Left lung (tissue), 10 donors: Measurements from ENCODE around the gene RAPGEF5. TPM values are rescaled to one million over a fixed set of nuclear protein-coding genes. Genes with fewer than 3 reads are reported as not detected.

Experiments
- ATAC-seq: fragments of 200-7000 bp; cut with Tn5 transposase; one replicate; pipeline ENCODE4 v1.9.1; 2020; ENCODE audit warnings: moderate library complexity
- DNase-seq, 4 donors: peaks; one replicate each; pipeline ENCODE4 v3.0.0-alpha.2; 2013 to 2020
- H3K27ac ChIP-seq, 2 donors: fragments of 200-600 bp; sonication (generic) in 1 of 2; one replicate each; pipeline versions ENCODE4 v1.5.0 to v1.8.0; 2020 to 2021
- H3K27me3 ChIP-seq, 2 donors: fragments of 200-600 bp; sonication (generic) in 1 of 2; one replicate each; pipeline versions ENCODE4 v1.5.0 to v1.8.0; 2020 to 2021
- H3K36me3 ChIP-seq, 2 donors: fragments of 200-600 bp; sonication (generic) in 1 of 2; one replicate each; pipeline versions ENCODE4 v1.5.0 to v1.8.0; 2020 to 2021
- H3K4me1 ChIP-seq, 2 donors: fragments of 200-600 bp; one replicate each; pipeline ENCODE4 v1.8.0; 2021
- H3K4me3 ChIP-seq, 2 donors: fragments of 200-600 bp; sonication (generic) in 1 of 2; one replicate each; pipeline versions ENCODE4 v1.5.0 to v1.8.0; 2020 to 2021; ENCODE audit warnings: mild to moderate bottlenecking in 1 of 2
- H3K9me3 ChIP-seq, 2 donors: fragments of 200-600 bp; sonication (generic) in 1 of 2; one replicate each; pipeline versions ENCODE4 v1.5.0 to v1.8.0; 2020 to 2021
- intact Hi-C, 2 donors: fragments of 100-400 bp; cut with DNase I; formaldehyde crosslinking; loops; one replicate each; pipeline versions ENCODE4 v1.11.2 to v1.14.2; 2022
- polyA plus RNA-seq, 6 donors: library from polyadenylated mRNA; unstranded; fragments of 120-200 nt; gene quantifications; one replicate each; pipeline ENCODE4 v1.2.1, GENCODE V29; 2013; ENCODE audit not compliant: insufficient read length in 6 of 6
- total RNA-seq, 2 donors: library from RNA; stranded (reverse); fragmentation: NEBNext Ultra II Directional; extraction: Animal tissue kit (Norgen Biotek cat#: 25700); gene quantifications; one replicate each; pipeline ENCODE4 v1.2.1, GENCODE V29; 2021
- TF ChIP-seq, protein P1 (sequence below), 2 donors: fragments of 200-600 bp; sonication (generic) in 1 of 2; IDR thresholded peaks; one replicate each; pipeline versions ENCODE4 v1.5.0 to v1.8.0; 2021; ENCODE audit warnings: antibody characterized with exemption in 2 of 2
- donor health status: DM: no; HTN: yes; CAD: no.
- donor health status: DM: no; HTN: no; CAD: no.

RAPGEF5 gene
- total and polyA plus RNA-seq, 8 donors = 44.2 to 98.7 (median 81.7) TPM

DNA sequence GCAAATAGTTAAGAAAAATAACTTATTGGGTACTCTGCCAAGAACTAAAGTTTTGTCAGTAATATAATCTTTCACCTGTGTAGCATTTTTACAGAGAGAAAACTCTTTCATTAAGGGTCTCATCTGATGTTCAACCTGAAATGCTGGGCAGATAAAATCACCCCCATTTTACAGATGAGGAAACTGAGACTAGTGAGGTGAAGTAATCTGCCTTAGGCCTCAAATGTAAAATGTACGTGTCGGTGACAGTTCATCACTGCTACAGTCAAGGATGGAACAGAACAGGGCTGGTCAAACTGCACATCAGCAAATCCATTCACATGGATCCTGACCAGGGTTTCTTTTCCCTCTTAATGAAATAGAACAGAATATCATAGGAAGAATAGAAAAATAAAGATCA, 121.8 kb downstream of the RAPGEF5 start:
- intact Hi-C loops = no loop called here
- Histone ChIP-seq H3K27ac (no peak overlapping the region), H3K9me3 (no peaks in the 10 kb centered on the region), H3K27me3 (no peaks in the 10 kb centered on the region), H3K4me3 (no peak overlapping the region), H3K4me1 (no peaks in the 10 kb centered on the region), H3K36me3 (no peaks in the 10 kb centered on the region)
- DNase-seq (no peak), ATAC-seq (no peak)
- TF ChIP-seq, protein P1, sequence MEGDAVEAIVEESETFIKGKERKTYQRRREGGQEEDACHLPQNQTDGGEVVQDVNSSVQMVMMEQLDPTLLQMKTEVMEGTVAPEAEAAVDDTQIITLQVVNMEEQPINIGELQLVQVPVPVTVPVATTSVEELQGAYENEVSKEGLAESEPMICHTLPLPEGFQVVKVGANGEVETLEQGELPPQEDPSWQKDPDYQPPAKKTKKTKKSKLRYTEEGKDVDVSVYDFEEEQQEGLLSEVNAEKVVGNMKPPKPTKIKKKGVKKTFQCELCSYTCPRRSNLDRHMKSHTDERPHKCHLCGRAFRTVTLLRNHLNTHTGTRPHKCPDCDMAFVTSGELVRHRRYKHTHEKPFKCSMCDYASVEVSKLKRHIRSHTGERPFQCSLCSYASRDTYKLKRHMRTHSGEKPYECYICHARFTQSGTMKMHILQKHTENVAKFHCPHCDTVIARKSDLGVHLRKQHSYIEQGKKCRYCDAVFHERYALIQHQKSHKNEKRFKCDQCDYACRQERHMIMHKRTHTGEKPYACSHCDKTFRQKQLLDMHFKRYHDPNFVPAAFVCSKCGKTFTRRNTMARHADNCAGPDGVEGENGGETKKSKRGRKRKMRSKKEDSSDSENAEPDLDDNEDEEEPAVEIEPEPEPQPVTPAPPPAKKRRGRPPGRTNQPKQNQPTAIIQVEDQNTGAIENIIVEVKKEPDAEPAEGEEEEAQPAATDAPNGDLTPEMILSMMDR (IDR thresholded peaks at IDR 0.05) = no peak

DNA sequence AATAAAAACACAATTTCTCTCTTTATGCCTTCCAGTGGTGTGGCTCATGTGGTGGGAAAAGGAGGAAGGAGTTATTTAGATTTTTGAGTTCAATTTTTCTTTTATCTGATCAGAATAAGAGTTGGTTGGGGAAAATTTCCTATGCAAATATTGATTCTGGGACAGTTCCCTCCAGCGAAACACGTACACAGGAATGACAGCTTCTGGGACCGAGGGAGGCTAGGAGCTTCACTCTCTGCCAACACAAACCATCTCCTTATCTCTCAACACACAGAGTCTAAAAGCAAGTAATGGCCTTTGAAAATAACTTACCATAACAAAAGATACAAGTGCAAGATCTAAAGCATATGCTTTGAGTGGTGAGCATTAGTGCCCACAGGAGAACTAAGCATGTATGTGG, 122.7 kb downstream of the RAPGEF5 start:
- TF ChIP-seq, protein P1 (IDR thresholded peaks at IDR 0.05) = no peak
- no peaks in the 10 kb centered on the region for H3K36me3 ChIP-seq
- H3K4me1 ChIP-seq = no peaks in the 10 kb centered on the region
- H3K27me3 ChIP-seq = no peaks in the 10 kb centered on the region
- no peaks in the 10 kb centered on the region for H3K9me3 ChIP-seq
- intact Hi-C loops = no loop called here
- H3K4me3 ChIP-seq = no peak overlapping the region
- H3K27ac ChIP-seq = no peak overlapping the region
- no peak for ATAC-seq
- no peak for DNase-seq

DNA sequence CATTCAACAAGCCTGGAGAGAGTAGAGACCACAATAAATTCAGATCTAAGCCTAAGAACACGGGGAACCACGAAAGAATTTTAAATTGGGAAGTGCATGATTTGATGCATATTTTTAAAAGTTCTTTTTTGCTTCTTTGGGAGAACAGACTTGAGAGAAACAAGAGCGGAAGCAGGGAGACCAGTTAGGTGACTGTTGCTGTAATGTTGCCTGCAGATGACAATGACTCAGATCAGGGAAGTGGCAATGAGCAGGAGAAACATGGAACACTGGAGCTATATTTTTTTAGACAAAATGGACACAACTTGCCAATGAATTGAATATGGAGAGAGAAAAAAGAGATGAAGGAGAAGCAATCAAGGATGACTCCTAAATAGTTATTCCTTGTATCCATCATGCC, 125.1 kb downstream of the RAPGEF5 start:
- Histone ChIP-seq H3K27me3 (no peaks in the 10 kb centered on the region), H3K4me1 (no peaks in the 10 kb centered on the region), H3K9me3 (no peaks in the 10 kb centered on the region), H3K27ac (no peak overlapping the region), H3K4me3 (no peak overlapping the region), H3K36me3 (no peaks in the 10 kb centered on the region)
- TF ChIP-seq, protein P1 (IDR thresholded peaks at IDR 0.05) = no peak
- no peak for ATAC-seq
- DNase-seq = no peak
- intact Hi-C loops = no loop called here

DNA sequence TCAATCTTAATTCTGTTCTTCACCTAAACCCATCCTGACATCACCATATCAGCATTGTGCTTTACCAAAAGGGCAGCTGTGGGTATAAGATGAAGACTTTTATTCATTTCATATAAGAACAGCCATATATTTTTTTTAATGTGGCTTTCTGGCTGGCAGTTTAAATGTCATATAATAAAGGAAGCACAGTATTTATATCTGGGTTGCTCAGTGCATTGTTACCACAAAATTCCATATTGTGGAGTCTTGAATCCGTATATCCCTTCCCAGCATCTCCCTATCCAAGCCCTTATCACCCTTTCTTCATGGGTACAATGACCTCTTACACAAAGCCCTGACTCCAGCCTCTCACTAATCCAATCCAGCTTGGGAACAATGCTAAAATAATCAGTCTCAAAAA, 125.8 kb downstream of the RAPGEF5 start:
- H3K4me1 ChIP-seq = no peaks in the 10 kb centered on the region
- H3K4me3 ChIP-seq = no peak overlapping the region
- no peak for DNase-seq
- H3K9me3 ChIP-seq = no peaks in the 10 kb centered on the region
- no peak for ATAC-seq
- H3K27ac ChIP-seq = no peak overlapping the region
- TF ChIP-seq, protein P1 (IDR thresholded peaks at IDR 0.05) = no peak
- intact Hi-C loops = no loop called here
- H3K27me3 ChIP-seq = no peaks in the 10 kb centered on the region
- no peaks in the 10 kb centered on the region for H3K36me3 ChIP-seq

DNA sequence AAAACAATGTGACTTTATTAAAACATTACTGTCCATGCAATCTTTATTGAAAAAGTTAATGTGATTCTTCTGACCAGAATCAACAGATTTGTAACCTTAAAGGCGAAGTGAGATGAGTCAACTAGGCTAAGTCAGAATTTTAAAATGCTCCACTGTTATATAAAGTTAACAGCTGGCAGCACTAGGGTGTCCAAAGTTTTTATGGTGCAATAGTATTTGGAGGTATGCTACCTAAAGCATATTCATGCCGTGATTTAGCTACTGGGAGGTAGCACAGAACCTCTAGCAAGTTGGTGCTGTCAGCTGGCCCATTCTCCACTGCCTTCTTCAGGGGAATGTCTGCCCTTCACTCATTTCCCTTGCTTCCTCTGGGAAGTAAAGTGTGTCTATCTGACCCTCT, 126.7 kb downstream of the RAPGEF5 start:
- TF ChIP-seq, protein P1 (IDR thresholded peaks at IDR 0.05) = no peak
- no peak for ATAC-seq

More for the DNA sequence above, 126.7 kb downstream of the RAPGEF5 start:
- Histone ChIP-seq H3K36me3 (no peaks in the 10 kb centered on the region), H3K4me1 (no peaks in the 10 kb centered on the region), H3K4me3 (no peak overlapping the region), H3K27me3 (no peaks in the 10 kb centered on the region), H3K27ac (no peak overlapping the region), H3K9me3 (no peaks in the 10 kb centered on the region)
- intact Hi-C loops = no loop called here
- no peak for DNase-seq
